ENCODE data around the gene LAMA2. TPM values are rescaled to one million over a fixed set of nuclear protein-coding genes. Genes with fewer than 3 reads are reported as not detected.

LAMA2 gene
- total RNA-seq, 4 donors from 2014 or later, result 61.5 to 154 (median 103) TPM

DNA sequence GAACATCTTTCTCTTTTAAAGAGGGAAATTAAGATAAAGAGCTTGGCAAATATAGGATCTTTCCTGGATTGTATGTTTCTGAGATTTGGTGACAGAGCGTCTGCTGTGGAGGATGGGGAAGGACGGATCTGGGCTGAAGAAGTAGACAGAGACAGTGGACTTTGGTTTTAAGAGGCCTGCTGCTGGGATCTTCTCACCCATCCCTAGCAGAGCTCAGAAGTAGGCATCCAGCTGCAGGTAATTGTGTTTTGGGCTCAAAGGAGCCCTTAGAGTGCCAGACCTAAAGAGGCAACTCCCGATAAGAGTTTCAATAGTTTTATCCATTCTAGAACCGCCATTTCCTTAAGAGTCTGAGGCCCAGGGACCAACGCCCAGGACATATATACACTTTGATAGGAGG lies 20.8 kb downstream of the LAMA2 start:
- TF ChIP-seq, protein P1, sequence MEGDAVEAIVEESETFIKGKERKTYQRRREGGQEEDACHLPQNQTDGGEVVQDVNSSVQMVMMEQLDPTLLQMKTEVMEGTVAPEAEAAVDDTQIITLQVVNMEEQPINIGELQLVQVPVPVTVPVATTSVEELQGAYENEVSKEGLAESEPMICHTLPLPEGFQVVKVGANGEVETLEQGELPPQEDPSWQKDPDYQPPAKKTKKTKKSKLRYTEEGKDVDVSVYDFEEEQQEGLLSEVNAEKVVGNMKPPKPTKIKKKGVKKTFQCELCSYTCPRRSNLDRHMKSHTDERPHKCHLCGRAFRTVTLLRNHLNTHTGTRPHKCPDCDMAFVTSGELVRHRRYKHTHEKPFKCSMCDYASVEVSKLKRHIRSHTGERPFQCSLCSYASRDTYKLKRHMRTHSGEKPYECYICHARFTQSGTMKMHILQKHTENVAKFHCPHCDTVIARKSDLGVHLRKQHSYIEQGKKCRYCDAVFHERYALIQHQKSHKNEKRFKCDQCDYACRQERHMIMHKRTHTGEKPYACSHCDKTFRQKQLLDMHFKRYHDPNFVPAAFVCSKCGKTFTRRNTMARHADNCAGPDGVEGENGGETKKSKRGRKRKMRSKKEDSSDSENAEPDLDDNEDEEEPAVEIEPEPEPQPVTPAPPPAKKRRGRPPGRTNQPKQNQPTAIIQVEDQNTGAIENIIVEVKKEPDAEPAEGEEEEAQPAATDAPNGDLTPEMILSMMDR (IDR thresholded peaks at IDR 0.05), result no peak
- no peak for TF ChIP-seq POLR2A (IDR thresholded peaks at IDR 0.05)
- H3K4me3 ChIP-seq, result no peak overlapping the region
- intact Hi-C loops (cut with DNase I; ENCODE audit: low total_unique reads), result no loop called here
- H3K27me3 ChIP-seq, result no peaks in the 10 kb centered on the region
- no peak overlapping the region for H3K27ac ChIP-seq
- DNase-seq, result no peak
- no peaks in the 10 kb centered on the region for H3K4me1 ChIP-seq
- no peaks in the 10 kb centered on the region for H3K9me3 ChIP-seq
- H3K36me3 ChIP-seq, result no peaks in the 10 kb centered on the region

- no peaks in the 10 kb centered on the region for H3K4me1 ChIP-seq
- no peak overlapping the region for H3K4me3 ChIP-seq
- H3K36me3 ChIP-seq, result no peaks in the 10 kb centered on the region
- no peaks in the 10 kb centered on the region for H3K9me3 ChIP-seq
- no peaks in the 10 kb centered on the region for H3K27me3 ChIP-seq
- no peak overlapping the region for H3K27ac ChIP-seq
- TF ChIP-seq, protein P1 (IDR thresholded peaks at IDR 0.05), result no peak
- TF ChIP-seq POLR2A (IDR thresholded peaks at IDR 0.05), result no peak
- no peak for DNase-seq
- intact Hi-C loops (cut with DNase I; ENCODE audit: low total_unique reads), result no loop called here
These were observed 31.1 kb downstream of the LAMA2 start for GRCh38 chr6:128914051-128914450.

- TF ChIP-seq POLR2A (IDR thresholded peaks at IDR 0.05), result no peak
- TF ChIP-seq, protein P1 (IDR thresholded peaks at IDR 0.05), result no peak
- H3K9me3 ChIP-seq, result no peaks in the 10 kb centered on the region
- intact Hi-C loops (cut with DNase I; ENCODE audit: low total_unique reads), result no loop called here
- no peaks in the 10 kb centered on the region for H3K4me1 ChIP-seq
- DNase-seq, result no peak
- H3K4me3 ChIP-seq, result no peak overlapping the region
- H3K36me3 ChIP-seq, result no peaks in the 10 kb centered on the region
- no peak overlapping the region for H3K27ac ChIP-seq
- H3K27me3 ChIP-seq, result no peaks in the 10 kb centered on the region
These were observed 35.9 kb downstream of the LAMA2 start for GRCh38 chr6:128918886-128919285.

GRCh38 chr6:128919412-128920180 lies 36.7 kb downstream of the LAMA2 start:
- Histone ChIP-seq H3K27me3 (no peaks in the 10 kb centered on the region), H3K4me3 (no peak overlapping the region), H3K9me3 (no peaks in the 10 kb centered on the region), H3K36me3 (no peaks in the 10 kb centered on the region), H3K27ac (no peak overlapping the region), H3K4me1 (no peaks in the 10 kb centered on the region)
- TF ChIP-seq, protein P1 (IDR thresholded peaks at IDR 0.05), result no peak
- TF ChIP-seq POLR2A (IDR thresholded peaks at IDR 0.05), result no peak
- intact Hi-C loops (cut with DNase I; ENCODE audit: low total_unique reads), result no loop called here
- DNase-seq, result no peak

GRCh38 chr6:128925765-128926164 lies 42.8 kb downstream of the LAMA2 start:
- Histone ChIP-seq H3K4me3 (no peak overlapping the region), H3K36me3 (no peaks in the 10 kb centered on the region), H3K4me1 (no peaks in the 10 kb centered on the region), H3K27ac (no peak overlapping the region), H3K9me3 (no peaks in the 10 kb centered on the region), H3K27me3 (no peaks in the 10 kb centered on the region)
- intact Hi-C loops (cut with DNase I; ENCODE audit: low total_unique reads), result no loop called here
- no peak for TF ChIP-seq POLR2A (IDR thresholded peaks at IDR 0.05)
- TF ChIP-seq, protein P1 (IDR thresholded peaks at IDR 0.05), result no peak
- DNase-seq, result no peak

All from uterus (tissue), 4 donors.